HG02981 (cell line): Measurements from ENCODE around the gene ANO1.
"Not testable (repeated sequence)": the region's sequence is repeated elsewhere in the genome, so short reads cannot be mapped to it uniquely, and the experiment has no call there.

Experiments
- ATAC-seq: cut with Tn5 transposase; IDR thresholded peaks from one replicate; pipeline ENCODE4 v1.9.1; 2021; ENCODE audit warnings: mild to moderate bottlenecking, moderate library complexity; ENCODE audit not compliant: unreplicated experiment

Gene ANO1

DNA sequence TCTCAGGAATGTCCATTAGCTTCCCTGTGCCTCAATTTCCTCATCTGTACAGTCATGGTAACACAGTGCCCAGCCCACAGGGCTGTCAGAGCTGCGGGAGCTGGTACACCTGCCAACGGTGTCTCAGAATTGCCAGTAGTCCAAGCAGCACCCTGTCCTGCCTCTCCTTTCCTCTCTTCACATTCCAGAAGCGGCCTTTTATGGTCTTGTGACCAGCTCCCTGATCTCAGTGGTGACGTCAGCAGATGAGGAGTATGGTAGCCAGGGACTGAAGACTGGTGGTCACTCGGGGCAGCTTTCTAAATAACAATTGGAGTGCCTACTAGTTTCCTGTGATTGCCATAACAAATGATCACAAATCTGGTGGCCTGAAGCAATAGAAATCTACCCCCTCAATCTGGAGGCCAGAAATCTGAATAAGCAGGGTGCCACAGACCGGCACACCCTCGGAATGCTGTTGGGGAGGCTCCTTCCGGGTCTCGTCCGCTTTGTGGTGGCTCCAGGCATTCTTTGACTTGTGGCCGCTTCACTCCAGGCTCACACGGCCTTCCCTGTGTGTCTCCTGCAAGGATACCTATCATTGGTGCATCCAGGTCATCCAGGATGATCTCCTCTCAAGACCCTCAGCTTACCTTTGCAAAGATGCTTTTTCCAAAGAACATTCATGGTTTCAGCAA lies 127.1 kb downstream of the ANO1 start:
- ATAC-seq = no peak

DNA sequence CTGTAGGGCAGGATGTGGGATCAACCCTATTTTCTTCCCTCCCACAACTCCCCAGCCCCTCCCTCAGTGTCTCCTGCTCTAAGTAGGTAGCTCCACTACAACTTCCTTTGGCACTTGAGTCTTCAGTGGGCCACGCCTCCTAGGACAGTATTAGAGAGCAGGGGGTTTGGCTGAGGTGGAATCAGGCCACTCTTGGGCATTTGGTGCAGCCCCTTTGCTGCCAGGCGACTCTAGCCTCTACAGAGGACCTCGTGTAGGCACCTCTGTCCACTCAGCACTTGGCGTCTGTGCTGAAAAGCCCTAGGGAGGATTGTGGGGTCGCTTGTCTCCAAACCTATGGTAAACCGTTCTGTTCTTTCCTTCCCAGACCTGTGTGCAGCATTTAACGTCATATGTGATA lies 127.6 kb downstream of the ANO1 start:
- ATAC-seq = no peak

DNA sequence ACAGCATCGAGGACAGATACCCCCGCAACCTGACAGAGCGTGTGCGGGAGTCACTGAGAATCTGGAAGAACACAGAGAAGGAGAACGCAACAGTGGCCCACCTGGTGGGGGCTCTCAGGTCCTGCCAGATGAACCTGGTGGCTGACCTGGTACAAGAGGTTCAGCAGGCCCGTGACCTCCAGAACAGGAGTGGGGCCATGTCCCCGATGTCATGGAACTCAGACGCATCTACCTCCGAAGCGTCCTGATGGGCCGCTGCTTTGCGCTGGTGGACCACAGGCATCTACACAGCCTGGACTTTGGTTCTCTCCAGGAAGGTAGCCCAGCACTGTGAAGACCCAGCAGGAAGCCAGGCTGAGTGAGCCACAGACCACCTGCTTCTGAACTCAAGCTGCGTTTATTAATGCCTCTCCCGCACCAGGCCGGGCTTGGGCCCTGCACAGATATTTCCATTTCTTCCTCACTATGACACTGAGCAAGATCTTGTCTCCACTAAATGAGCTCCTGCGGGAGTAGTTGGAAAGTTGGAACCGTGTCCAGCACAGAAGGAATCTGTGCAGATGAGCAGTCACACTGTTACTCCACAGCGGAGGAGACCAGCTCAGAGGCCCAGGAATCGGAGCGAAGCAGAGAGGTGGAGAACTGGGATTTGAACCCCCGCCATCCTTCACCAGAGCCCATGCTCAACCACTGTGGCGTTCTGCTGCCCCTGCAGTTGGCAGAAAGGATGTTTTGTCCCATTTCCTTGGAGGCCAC lies 128.3 kb downstream of the ANO1 start:
- no peak for ATAC-seq

DNA sequence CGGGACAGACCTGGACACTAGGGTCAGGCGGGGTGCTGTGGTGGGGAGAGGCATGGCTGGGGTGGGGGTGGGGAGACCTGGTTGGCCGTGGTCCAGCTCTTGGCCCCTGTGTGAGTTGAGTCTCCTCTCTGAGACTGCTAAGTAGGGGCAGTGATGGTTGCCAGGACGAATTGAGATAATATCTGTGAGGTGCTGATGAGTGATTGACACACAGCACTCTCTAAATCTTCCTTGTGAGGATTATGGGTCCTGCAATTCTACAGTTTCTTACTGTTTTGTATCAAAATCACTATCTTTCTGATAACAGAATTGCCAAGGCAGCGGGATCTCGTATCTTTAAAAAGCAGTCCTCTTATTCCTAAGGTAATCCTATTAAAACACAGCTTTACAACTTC lies 128.9 kb downstream of the ANO1 start:
- ATAC-seq = no peak

DNA sequence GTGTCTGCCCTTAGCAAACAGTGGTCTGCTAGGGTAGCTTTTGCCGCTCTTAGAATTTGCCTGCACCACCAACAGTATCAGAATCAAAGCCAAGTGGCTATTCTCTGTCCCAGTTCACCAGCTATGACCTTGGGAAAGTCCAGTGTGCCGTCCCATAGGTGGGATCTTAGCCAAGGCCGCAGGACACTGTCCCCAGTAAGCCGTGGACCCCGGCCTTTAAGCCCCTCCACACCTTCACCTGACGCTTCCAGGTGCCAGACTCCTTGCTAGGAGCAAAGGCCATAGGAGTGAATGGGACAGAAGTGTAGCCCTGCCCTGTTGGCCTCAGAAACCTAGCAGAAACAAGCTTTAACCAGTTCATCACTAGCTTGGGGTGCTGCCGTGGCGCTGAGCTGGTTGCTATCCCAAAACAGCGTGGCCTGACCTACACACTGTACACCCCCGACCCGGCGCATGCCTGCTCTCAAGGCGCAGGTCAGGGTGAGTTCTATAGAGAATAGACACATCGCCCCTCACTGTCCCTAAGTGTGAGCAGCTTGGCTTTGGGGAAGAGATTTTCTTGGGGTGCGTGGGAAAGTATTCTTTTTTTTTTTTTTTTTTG lies 129.5 kb downstream of the ANO1 start:
- no peak for ATAC-seq

DNA sequence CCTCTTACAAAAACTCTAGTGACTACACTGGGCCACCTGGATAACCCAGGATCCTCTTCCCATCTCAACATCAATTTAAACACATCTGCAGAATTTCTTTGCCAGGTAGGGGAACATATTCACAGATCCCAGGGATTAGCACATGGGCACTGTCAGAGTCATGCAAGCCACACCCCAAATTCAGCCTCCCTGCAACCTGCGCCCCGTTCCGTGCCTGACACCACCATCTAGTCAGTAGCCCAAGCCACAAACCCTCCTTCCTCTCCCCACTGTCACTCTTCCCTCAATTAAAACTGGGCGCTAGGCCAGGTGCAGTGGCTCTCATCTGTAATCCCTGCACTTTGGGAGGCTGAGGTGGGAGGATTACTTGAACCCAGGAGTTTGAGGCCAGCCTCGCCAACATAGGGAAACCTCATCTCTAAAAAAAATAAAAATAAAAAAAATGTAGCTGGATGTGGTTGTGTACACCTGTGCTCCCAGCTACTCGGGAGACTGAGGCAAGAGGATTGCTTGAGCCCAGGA lies 131.3 kb downstream of the ANO1 start:
- no peak for ATAC-seq

DNA sequence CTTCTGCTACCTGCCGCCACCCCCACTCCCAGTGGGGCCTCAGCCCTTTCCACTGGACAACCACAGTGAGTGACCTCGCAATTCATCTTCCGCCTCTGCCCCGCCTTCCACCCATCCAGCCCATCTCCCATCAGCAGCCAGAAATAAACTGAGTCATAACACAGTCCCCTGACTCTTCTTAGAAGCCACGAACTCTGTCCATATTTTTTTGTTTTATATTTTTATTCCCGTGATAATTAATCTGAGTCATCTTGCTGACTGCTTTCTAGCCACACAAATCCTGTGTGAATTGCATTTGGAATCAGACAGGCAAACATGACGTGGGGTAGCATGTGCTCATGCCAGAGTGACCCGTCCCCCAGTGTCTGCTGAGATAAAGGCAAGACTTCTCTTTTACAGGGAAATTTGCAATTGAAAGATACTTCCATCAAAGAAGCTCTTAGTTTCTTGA lies 132.0 kb downstream of the ANO1 start:
- ATAC-seq = no peak

DNA sequence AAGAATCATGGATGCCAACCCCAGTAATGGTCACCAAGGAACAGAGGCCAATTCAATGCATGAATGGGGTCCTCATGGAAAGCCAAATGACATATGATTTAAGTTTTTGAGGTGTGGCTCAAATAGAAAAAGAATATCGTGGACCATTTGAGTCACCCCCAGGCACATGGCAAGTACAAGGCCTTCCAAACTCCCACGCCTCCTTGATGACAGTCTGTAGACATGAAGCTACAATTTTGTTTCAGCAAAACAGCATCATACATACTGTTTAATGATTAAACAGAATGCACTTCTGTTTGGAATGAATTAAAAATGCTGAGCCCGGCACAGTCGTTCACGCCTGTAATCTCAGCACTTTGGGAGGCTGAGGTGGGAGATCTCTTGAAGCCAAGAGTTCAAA lies 132.4 kb downstream of the ANO1 start:
- ATAC-seq = no peak

DNA sequence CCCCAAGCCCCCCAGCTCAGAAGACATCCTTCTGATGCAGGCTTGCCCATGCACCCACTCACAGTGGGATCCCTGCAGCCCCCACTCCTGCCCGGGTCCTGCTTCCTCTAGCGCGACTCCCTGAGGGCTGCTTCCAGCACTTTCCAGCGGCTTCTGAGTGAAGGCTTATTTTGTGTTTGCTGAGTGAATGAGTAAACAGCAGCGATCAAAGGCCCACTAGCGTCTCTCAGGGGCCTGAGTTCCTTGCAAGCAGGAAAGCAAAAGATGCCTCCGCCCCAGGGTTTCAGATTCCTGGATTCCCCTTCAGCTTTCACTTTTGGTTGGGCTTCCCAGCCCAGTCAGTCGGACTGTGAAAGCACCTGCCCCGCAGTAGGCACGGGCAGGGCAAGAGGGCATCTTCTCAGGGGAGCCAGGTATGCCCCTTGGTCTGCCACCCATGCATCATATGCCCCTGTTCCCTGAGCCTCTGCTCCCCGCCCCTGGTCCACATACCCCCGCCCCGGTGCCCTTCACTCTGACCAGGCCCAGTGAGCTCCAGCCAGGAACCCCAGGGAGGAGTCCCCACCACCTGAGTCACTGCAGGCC lies 134.2 kb downstream of the ANO1 start:
- no peak for ATAC-seq

DNA sequence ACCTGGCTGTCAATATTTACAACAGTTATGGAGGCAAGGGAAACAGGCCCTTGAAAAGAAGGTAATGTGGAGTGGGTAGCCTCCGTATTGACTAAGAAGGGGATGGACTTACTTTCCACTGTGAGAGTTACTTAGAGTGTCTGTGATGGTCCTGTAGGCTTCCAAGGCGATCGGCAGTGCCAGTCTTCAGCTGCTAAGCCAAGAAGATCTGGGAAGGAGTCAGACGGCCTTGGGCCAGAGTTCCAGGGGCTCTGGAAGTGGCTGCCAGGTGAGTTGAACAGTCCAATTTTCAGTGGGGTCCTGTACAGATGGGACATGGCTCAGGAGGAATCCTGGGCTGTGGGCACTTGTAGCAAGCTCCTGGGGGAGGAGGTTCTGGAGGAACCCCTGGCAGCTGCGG lies 139.3 kb downstream of the ANO1 start:
- not testable (repeated sequence) for ATAC-seq

DNA sequence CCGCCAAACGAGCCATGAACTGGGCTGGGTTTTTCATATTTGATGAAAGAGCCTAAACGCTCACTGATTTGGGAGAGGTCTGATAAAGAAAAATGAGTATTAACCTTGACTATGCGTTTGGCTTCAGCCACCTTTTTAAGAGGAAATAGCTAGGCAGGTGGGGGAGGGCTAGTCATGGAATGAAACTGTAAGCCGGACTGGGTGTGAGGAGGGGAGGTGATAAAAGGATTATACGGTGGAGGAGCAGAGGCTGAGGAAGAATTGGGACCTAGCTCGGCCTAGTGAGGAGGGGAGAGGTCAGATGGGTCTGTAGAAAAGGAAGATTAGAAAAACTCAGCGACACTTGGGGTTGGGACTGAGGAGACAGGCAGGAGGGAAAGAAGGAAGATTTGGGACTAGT lies 140.0 kb downstream of the ANO1 start:
- ATAC-seq = not testable (repeated sequence)

DNA sequence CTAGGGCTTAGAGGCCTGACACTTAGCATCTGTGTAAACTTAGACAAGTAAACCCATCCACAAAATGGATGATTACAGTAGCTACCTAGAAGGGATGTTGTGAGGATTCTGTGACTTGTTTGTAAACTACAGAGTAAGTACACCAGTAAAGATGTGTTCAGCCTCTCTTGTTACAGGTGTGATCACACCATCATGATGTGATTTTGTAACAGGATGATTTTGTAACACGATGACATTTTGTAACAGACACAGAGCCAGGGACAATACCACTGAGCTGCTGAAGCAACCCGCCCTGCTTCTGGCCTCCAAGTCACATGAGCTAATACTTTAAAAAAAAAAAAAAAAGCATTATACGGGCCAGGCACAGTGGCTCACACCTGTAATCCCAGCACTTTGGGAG lies 142.0 kb downstream of the ANO1 start:
- ATAC-seq = no peak

DNA sequence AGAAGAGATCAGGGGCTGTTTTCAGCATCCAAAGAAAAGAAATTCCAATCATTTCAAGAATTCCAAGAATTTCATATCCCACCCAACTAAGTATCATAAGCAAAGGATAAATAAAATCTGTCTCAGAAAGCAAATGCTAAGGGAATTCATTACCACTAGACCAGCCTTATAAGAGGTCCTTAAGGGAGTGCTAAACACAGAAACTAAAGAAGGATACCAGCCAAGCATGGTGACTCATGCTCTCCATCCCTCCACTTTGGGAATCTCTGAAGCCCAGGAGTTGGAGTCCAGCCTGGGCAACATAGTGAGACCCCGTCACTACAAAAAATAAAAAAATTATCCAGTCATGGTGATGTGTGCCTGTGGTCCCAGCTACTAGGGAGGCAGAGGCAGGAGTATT lies 142.8 kb downstream of the ANO1 start:
- no peak for ATAC-seq

DNA sequence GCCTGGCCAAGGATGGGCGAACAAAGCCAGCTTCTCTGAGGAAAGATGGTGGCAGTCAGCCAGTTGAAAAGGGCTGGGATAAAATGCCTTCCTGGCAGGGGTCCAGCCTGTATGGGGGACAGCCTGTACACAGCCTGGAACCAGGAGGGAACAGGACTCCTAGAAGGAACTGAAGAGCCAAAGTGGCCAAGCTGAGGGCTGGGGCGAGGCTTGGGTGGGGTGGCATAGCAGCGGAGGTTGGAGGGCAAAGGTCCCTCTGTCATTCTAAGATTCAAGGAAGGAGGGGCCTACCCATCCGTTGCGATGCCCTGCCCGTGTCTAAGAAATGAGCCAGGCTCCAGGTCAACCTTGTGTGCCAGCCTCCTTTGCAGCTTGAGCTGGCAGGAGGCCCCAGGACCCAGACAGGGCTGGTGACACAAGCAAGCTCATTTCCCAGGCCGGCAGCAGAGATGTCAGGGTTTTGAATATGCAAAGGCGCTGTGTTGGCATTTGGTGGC lies 147.6 kb downstream of the ANO1 start:
- ATAC-seq = no peak

DNA sequence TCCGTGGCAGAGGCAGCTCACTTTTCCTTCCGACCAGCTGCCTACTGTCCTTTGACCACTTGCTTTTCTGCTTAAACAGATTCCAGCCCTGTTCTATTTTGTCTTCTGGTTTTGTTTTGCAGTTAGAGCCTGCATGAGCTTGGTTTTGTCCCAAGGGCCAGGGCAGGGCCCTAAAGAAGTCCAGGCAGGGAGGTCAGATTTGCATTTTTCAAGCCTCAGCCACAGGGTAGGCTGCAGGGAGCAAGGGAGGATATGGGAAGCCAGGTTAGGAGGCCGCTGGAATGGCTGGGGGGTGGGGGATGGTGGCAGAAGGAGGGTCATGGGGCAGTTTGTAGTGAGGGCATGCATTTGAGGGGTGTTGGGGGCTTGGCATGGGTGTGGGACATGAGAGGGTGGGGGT lies 148.1 kb downstream of the ANO1 start:
- no peak for ATAC-seq

DNA sequence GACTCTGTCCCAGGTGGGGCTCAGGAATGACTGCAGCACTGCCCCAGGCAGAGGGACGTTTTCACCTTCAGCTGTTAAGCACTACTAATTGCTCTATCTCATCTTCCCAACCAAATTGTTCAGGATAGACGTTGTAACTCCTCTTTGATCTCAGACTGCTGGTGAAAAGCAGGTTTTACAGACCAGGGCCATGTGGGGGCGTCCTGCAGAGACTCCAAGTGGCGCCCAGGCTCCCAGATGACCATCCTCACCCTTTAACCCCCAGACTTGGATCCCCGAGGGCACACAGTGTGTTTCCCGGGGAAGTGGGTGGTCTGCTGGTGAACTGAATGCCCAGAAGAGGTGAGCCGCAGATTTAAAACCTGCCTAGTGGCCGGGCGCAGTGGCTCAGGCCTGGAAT lies 148.8 kb downstream of the ANO1 start:
- no peak for ATAC-seq

DNA sequence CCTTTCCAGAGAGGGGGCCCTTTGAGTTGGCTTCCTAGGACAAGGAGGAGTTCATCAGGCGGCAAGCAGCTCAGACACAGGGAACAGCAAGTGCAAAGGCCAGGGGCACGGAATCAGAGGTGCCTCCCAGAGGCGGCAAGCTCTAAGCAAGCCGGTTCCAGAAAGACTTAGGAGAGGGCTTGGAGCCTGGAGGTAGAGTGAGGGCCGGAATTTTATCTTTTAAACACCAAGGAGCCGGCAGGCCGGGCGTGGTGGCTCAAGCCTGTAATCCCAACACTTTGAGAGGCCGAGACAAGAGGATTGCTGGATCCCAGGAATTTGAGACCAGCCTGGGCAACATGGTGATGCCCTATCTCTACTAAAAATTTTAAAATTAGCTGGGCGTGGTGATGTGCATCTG lies 151.6 kb downstream of the ANO1 start:
- ATAC-seq = no peak

DNA sequence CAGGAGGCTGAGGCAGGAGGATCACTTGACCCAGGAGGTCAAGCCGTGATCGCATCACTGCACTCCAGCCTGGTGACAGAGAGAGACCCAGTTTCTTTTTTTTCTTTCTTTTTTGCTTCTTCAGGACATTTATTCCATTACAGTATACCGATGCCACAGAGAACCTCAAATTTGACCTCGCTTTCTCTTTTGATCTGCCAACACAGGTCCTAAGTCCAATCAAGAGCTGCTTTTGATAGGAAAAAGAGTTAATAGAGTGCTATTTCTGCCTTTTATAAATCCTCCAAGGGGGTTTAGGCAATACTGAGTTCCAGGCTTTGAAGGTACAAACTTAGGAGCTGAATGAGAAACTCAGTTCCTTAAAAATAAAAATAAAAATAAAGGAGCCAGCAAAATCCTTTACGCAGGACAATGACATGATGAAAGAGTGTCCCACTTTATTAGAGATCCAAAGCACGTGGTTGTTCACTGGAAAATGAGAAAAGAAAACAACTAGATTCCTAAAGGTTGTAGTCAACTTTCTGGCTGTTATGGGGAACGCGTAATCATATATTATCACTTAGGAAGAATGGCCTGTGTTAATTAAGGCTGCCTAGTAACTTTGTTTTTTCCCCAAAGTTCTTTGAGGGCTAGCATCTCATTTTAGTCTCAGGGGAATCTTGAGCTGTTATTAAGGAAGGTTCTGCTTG lies 152.2 kb downstream of the ANO1 start:
- ATAC-seq = no peak

DNA sequence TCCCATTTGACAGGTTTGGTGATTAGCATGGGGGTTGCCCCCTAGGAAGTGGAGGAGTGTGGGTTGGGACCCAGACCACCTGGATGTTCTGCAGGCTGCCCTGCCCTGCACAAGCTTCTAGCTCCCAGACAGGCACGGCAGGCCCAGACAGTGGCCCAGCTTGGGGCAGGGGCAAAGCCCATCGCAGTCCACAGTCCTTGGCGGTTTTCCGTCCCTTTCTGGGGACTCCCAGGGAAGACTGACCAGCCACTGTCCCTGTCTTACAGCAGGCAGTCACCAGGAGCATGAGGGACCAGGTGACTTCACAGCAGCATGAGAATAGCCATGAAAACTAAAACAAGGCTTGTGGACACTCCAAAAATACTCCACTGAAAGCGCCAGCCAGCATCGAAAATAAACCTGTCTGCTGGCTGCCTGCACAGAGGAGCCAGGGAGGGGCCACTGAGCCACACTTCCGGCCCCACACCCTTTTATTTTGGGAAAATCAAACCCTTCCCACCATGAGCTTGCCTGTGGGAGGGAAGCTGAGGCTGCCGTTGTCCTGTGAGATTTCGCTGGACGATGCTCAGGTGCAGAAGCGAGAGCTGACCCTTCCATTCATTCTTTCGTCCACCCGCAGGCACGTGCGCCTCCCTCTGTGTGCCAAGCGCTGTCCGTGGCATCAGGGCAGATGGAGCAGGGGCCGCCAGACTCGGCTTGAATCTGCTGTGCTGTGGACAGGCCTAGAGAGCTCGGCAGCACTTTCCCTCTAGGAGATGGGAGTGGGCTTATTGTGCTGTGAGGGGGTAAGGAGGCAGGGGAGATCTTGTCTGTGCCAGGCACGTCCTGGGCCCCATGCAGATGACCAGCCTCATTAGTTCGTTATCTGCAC lies 153.0 kb downstream of the ANO1 start:
- ATAC-seq = no peak

DNA sequence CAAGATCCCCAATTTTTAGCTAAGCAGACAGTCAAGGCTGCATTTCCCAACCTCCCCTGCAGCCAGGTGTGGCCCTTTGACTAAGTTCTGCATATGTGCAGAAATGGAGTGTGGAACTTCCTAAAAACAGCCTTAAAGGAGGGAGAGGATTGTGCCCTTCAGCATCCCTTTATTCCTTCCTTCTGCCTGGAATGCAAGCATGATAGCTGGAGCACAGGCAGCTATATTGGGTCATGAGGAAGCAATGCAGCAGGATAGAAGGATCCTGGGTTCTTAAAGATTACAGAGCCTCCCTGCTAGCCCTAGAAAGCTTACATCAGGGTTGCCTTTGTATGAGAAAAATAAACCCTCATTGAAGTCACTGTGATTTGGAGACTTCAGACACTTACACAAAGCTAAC lies 154.9 kb downstream of the ANO1 start:
- no peak for ATAC-seq
